ENCODE results near the gene PIP4K2C. TPM values are rescaled to one million over a fixed set of nuclear protein-coding genes. Genes with fewer than 3 reads are reported as not detected.

PIP4K2C gene
- total RNA-seq, 1 donor from 2014 or later, result 28.6 TPM

DNA sequence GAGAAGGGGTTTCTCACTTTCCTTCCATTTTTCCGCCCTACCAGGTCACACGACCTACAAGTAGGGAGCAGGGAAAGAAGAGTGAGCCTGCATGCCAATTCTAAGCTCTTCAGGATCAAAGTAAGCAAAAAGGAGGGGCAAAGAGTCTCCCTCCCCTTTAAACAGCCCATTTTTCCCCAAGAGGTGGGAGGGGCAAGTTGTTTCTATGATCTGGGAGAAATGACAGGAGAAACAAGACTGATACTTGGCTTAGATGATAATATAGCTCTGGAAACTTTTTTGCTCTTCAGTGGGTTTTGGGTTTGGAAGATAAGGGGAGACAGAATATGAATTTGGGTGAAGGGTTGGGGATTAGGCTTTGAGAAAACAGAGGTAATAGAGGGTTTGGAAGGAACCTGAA, 15.4 kb downstream of the PIP4K2C start:
- Histone ChIP-seq H3K27ac (no peak overlapping the region), H3K36me3 (peaks cover 25% of the 10 kb centered on the region), H3K9me3 (no peaks in the 10 kb centered on the region), H3K4me3 (no peak overlapping the region), H3K27me3 (ENCODE audit: low read depth) (peaks cover 6% of the 10 kb centered on the region), H3K4me1 (peaks cover 29% of the 10 kb centered on the region)
- intact Hi-C loops (cut with DNase I), result no loop called here
- ATAC-seq (no peak), DNase-seq (no peak)
- TF ChIP-seq, protein P1, sequence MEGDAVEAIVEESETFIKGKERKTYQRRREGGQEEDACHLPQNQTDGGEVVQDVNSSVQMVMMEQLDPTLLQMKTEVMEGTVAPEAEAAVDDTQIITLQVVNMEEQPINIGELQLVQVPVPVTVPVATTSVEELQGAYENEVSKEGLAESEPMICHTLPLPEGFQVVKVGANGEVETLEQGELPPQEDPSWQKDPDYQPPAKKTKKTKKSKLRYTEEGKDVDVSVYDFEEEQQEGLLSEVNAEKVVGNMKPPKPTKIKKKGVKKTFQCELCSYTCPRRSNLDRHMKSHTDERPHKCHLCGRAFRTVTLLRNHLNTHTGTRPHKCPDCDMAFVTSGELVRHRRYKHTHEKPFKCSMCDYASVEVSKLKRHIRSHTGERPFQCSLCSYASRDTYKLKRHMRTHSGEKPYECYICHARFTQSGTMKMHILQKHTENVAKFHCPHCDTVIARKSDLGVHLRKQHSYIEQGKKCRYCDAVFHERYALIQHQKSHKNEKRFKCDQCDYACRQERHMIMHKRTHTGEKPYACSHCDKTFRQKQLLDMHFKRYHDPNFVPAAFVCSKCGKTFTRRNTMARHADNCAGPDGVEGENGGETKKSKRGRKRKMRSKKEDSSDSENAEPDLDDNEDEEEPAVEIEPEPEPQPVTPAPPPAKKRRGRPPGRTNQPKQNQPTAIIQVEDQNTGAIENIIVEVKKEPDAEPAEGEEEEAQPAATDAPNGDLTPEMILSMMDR (IDR thresholded peaks at IDR 0.05), result no peak

GRCh38 chr12:57606821-57607220, 15.8 kb downstream of the PIP4K2C start:
- Histone ChIP-seq H3K36me3 (peaks cover 21% of the 10 kb centered on the region), H3K27me3 (ENCODE audit: low read depth) (peaks cover 10% of the 10 kb centered on the region), H3K4me1 (peaks cover 33% of the 10 kb centered on the region), H3K27ac (no peak overlapping the region), H3K9me3 (no peaks in the 10 kb centered on the region), H3K4me3 (no peak overlapping the region)
- no peak for DNase-seq
- intact Hi-C loops (cut with DNase I), result no loop called here
- no peak for ATAC-seq
- TF ChIP-seq, protein P1 (IDR thresholded peaks at IDR 0.05), result no peak

- TF ChIP-seq, protein P1 (IDR thresholded peaks at IDR 0.05), result no peak
- intact Hi-C loops (cut with DNase I), result no loop called here
- peaks cover 37% of the 10 kb centered on the region for H3K4me1 ChIP-seq
- H3K9me3 ChIP-seq, result no peaks in the 10 kb centered on the region
- ATAC-seq (no peak), DNase-seq (no peak)
- H3K4me3 ChIP-seq, result no peak overlapping the region
- H3K27me3 ChIP-seq (ENCODE audit: low read depth), result peaks cover 21% of the 10 kb centered on the region
- H3K36me3 ChIP-seq, result peaks cover 17% of the 10 kb centered on the region
- no peak overlapping the region for H3K27ac ChIP-seq
Observed at GRCh38 chr12:57607958-57608663, 17.1 kb downstream of the PIP4K2C start.

DNA sequence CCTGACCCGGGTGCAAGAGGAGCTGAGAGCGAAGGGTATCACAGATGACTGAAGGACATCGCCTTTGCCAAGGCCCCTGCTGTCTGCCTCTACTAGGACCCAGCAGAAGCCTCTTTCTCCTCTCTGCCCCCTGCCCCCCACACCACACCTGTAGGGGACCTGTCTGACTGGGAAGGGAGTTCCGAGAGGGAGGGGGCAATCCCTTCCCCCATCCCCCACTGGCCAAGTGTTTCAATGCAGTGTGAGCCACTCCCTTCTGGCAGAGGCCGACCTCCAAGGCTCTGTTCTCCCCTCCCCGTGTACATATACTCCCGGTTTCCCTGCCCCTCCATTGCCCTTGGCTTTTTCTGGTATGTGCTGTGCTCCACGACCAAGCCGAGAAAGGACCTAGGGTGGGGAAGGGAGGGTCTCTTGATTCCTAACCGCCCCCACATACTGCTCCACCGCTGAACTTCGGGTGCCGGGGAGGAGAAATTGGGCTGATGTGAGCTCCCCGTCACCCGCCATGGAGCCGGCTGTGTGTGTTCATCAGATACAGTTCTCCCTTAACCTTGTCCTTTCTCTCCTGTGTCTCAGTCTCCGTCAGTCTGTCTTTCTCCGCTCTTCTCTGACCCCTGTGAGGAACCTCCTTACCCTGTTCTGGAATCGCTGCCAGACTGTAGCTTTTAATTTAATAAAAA, 18.2 kb downstream of the PIP4K2C start:
- Histone ChIP-seq H3K4me1 (peaks cover 28% of the 10 kb centered on the region), H3K9me3 (no peaks in the 10 kb centered on the region), H3K36me3 (peaks cover 17% of the 10 kb centered on the region), H3K27ac (peak overlapping the region; percentile 36), H3K27me3 (ENCODE audit: low read depth) (peaks cover 22% of the 10 kb centered on the region), H3K4me3 (no peak overlapping the region)
- ATAC-seq, result no peak
- intact Hi-C loops (cut with DNase I), result no loop called here
- TF ChIP-seq, protein P1 (IDR thresholded peaks at IDR 0.05), result no peak
- no peak for DNase-seq

DNA sequence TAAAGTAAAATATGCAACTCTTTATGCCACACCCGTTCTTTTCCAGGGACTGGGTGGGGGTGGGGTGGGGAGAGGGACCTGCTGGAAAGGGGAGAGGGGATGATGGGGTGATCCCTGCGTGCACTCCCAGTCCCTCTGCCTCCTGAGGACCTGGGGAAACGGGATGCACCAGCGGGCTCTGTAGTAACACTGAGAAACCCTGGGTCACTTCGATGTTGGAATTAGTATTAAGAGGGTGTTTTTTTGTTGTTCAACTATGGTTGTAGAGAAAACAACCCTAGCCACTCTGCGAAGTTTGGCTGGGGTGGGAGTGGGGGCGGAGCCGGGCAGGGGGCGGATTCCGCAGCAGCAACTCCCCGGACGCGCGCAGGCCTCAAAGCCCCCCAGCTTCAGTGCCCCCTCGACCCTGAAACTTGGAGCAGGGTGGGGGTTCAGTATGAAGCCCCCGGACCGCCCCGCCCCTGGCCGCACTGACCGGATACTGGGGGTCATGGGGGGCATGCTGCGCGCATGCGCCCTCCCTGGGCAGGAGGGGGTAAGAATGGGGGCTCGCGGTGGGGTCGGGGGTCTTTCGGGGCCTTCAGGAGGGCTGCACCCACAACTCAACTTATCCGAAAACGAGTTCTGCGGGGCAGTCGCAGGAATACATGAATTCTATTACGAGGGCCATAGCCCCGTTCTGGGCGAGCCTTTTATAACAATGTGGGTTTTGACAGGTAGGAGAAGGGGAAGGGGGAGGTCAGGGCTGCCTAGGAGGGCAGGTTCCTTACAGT, 19.0 kb downstream of the PIP4K2C start:
- H3K27me3 ChIP-seq (ENCODE audit: low read depth), result peaks cover 18% of the 10 kb centered on the region
- intact Hi-C loops (cut with DNase I), result no loop called here
- peak in 1 of 2 donors; percentile 19 for ATAC-seq

More for the DNA sequence above, 19.0 kb downstream of the PIP4K2C start:
- Histone ChIP-seq H3K4me3 (peak overlapping the region; percentile 69), H3K27ac (peak overlapping the region; percentile 72), H3K9me3 (no peaks in the 10 kb centered on the region), H3K36me3 (peaks cover 17% of the 10 kb centered on the region), H3K4me1 (peaks cover 25% of the 10 kb centered on the region)
- TF ChIP-seq, protein P1 (IDR thresholded peaks at IDR 0.05), result no peak
- no peak for DNase-seq

Measured in lower lobe of right lung (tissue), 2 donors.